ENCODE results near the gene DNAJC11. TPM values are rescaled to one million over a fixed set of nuclear protein-coding genes. Genes with fewer than 3 reads are reported as not detected.

The DNAJC11 gene
- total RNA-seq, 4 donors from 2014 or later, result 62.9 to 119 (median 63.4) TPM

DNA sequence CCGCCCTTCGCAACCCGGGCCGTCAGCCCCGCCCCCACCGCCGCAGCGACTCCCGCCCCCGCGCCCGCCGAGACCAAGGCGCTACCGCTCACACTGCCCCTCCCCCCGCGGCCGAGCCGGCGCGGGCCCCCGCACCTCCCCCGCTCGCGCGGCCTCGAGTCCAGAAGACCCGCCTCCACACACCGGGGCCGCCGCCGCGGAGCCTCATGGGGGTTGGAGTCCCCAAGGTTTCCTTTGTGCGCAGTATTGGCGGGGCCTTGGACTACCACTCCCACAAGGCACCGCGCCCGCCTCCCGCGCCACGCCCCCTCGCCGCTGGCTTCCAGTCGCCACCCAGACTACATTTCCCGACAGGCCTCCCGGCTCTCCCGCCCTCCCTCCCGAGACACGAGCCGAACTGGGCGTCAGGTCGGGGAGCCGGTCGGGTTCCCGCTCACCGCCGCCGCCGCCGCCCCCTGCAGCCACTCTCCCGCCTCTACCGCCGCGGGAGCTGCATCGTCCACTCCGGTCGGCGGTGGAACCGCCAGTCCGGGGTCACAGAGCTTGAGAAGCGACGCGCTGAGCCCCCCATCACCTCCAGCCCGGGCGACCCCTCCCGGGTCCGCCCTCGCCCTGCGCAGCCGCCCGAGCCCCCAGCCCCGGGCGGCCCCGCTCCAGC is 88.1 kb downstream of the DNAJC11 start, which contains the start of gene PHF13:
TSS of gene PHF13 (plus strand) at position 371 of the 658 bp plus-strand sequence. CDS start 336 bp downstream, outside the sequence.
- peak; percentile 99 to 100 (median 100) for DNase-seq
- H3K27ac ChIP-seq, result peak within 1 kb of the TSS; percentile 87 to 93 (median 92)
- TF ChIP-seq POLR2A (IDR thresholded peaks at IDR 0.05), result peak in 1 of 2 donors; percentile 37
- TF ChIP-seq, protein P1, sequence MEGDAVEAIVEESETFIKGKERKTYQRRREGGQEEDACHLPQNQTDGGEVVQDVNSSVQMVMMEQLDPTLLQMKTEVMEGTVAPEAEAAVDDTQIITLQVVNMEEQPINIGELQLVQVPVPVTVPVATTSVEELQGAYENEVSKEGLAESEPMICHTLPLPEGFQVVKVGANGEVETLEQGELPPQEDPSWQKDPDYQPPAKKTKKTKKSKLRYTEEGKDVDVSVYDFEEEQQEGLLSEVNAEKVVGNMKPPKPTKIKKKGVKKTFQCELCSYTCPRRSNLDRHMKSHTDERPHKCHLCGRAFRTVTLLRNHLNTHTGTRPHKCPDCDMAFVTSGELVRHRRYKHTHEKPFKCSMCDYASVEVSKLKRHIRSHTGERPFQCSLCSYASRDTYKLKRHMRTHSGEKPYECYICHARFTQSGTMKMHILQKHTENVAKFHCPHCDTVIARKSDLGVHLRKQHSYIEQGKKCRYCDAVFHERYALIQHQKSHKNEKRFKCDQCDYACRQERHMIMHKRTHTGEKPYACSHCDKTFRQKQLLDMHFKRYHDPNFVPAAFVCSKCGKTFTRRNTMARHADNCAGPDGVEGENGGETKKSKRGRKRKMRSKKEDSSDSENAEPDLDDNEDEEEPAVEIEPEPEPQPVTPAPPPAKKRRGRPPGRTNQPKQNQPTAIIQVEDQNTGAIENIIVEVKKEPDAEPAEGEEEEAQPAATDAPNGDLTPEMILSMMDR (IDR thresholded peaks at IDR 0.05), result no peak
- H3K4me1 ChIP-seq, result peaks cover 0 to 11% (median 2%) of the 10 kb centered on the region in 4 donors
- peaks cover 0 to 7% (median 0%) of the 10 kb centered on the region in 3 donors for H3K36me3 ChIP-seq
- H3K27me3 ChIP-seq, result no peaks in the 10 kb centered on the region
- H3K4me3 ChIP-seq, result peak within 1 kb of the TSS; percentile 83 to 100 (median 92)
- H3K9me3 ChIP-seq, result no peaks in the 10 kb centered on the region

GRCh38 chr1:6612641-6613360 is 88.8 kb downstream of the DNAJC11 start:
- Histone ChIP-seq H3K36me3 (peaks cover 0 to under 1% (median 0%) of the 10 kb centered on the region in 3 donors), H3K27me3 (no peaks in the 10 kb centered on the region), H3K4me3 (peak overlapping the region; percentile 83 to 100 (median 92)), H3K27ac (peak overlapping the region; percentile 87 to 93 (median 92)), H3K4me1 (peaks cover 0 to 11% (median 2%) of the 10 kb centered on the region in 4 donors), H3K9me3 (no peaks in the 10 kb centered on the region)
- TF ChIP-seq, protein P1 (IDR thresholded peaks at IDR 0.05), result no peak
- peak in 1 of 2 donors; percentile 46 for TF ChIP-seq POLR2A (IDR thresholded peaks at IDR 0.05)
- peak in 2 of 3 donors; percentile 44 to 68 for DNase-seq

GRCh38 chr1:6603915-6604558 is 97.6 kb downstream of the DNAJC11 start:
- peak in 2 of 3 donors; percentile 58 to 69 for DNase-seq
- Histone ChIP-seq H3K36me3 (no peaks in the 10 kb centered on the region), H3K9me3 (no peaks in the 10 kb centered on the region), H3K4me1 (peaks cover 0 to 21% (median 16%) of the 10 kb centered on the region in 4 donors), H3K27ac (peak overlapping the region; percentile 92 to 99 (median 98)), H3K27me3 (no peaks in the 10 kb centered on the region), H3K4me3 (peak overlapping the region; percentile 54 to 98 (median 97))
- TF ChIP-seq POLR2A (IDR thresholded peaks at IDR 0.05), result no peak
- TF ChIP-seq, protein P1 (IDR thresholded peaks at IDR 0.05), result peak in 3 of 6 experiments; percentile 8 to 13 (median 8)

DNA sequence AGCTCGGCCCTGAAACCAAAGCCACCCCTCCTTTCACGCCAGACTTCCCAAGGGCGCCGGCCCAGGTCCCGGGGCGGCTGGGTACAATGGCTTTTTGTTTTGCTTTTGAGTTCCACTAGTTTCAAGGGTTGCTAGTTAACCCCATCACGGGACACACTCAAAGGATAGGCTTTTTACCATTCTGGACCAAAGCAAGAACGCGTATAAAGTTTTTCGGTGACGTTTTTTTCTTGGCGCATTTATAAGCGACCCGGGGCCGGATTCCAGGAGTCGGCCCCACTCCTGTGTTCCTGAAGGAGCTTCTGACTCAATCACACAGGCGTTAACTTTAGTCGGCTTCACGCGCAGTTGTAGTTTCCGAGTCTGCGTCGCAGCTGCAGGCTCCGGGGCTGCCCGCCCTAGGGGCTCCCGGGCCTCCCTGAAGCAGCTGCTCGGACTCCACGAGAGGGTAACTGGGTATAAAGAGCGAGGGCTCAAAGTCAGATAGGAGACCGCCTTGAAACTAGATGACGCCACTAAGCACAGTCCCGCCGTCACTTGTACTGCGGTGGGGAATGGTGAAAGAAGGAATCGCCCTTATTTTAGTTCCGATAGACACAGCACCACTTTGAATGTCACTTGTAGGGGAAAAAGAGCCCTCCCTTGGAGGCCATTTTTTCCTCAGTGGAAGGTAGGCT is 98.2 kb downstream of the DNAJC11 start:
- H3K36me3 ChIP-seq, result peaks cover 0 to 5% (median 0%) of the 10 kb centered on the region in 3 donors
- H3K27ac ChIP-seq, result peak overlapping the region; percentile 92 to 99 (median 98)
- H3K4me1 ChIP-seq, result peaks cover 0 to 28% (median 18%) of the 10 kb centered on the region in 4 donors
- DNase-seq, result peak; percentile 60 to 76 (median 76)
- no peaks in the 10 kb centered on the region for H3K27me3 ChIP-seq
- TF ChIP-seq POLR2A (IDR thresholded peaks at IDR 0.05), result peak in 1 of 2 donors; percentile 4
- TF ChIP-seq, protein P1 (IDR thresholded peaks at IDR 0.05), result no peak
- peak overlapping the region; percentile 54 to 98 (median 97) for H3K4me3 ChIP-seq
- H3K9me3 ChIP-seq, result no peaks in the 10 kb centered on the region

All from Peyer's patch (tissue), 4 donors.